K562 (cell line): Measurements from ENCODE around the gene PLAAT4. TPM values are rescaled to one million over a fixed set of nuclear protein-coding genes. Genes with fewer than 3 reads are reported as not detected.

Experiments
- ARNT ChIP-seq, 2 experiments: fragments of 450-650 bp; IDR thresholded peaks; 2 replicates each; pipeline ENCODE4 v1.6.1; 2016; ENCODE audit warnings: mild to moderate bottlenecking in 1 of 2
- CC2D1A ChIP-seq: fragments of 450-650 bp; IDR thresholded peaks from 2 replicates; pipeline ENCODE4 v1.6.1; 2017; ENCODE audit warnings: mild to moderate bottlenecking
- DIDO1 ChIP-seq: fragments of 450-650 bp; IDR thresholded peaks from 2 replicates; pipeline ENCODE4 v1.6.1; 2016; ENCODE audit warnings: low read depth, missing biosample characterization, missing genetic modification characterization
- E2F8 ChIP-seq: fragments of 450-650 bp; IDR thresholded peaks from 2 replicates; pipeline ENCODE4 v1.7.1; 2018; ENCODE audit warnings: mild to moderate bottlenecking, low read depth; ENCODE audit not compliant: partially characterized antibody
- ERF ChIP-seq: fragments of 450-650 bp; formaldehyde crosslinking; IDR thresholded peaks from 2 replicates; pipeline ENCODE4 v1.4.0; 2020; ENCODE audit warnings: mild to moderate bottlenecking, mixed read lengths
- FOXJ2 ChIP-seq: fragments of 200-800 bp; sonication (Bioruptor generic); IDR thresholded peaks from 2 replicates; pipeline ENCODE4 v1.6.1; 2016; ENCODE audit warnings: missing genetic modification characterization, missing compliant biosample characterization
- MCM5 ChIP-seq: fragments of 450-650 bp; IDR thresholded peaks from 2 replicates; pipeline ENCODE4 v1.6.1; 2016; ENCODE audit warnings: low read depth
- MNT ChIP-seq, 2 experiments: fragments of 450-650 bp; conservative IDR thresholded peaks; 2 replicates each; pipeline ENCODE4 v1.6.1; 2017; ENCODE audit warnings: mild to moderate bottlenecking in 2 of 2, moderate library complexity in 2 of 2
- MYBL2 ChIP-seq, 2 experiments: fragments of 450-650 bp in 1 of 2; sonication (generic) in 1 of 2; formaldehyde crosslinking in 1 of 2; IDR thresholded peaks; 2 replicates each; pipeline versions ENCODE4 v1.6.1 to v1.8.1; 2017 to 2022; ENCODE audit warnings: borderline replicate concordance in 1 of 2, inconsistent platforms in 1 of 2, low read depth in 1 of 2, mild to moderate bottlenecking in 1 of 2, missing genetic modification reagents in 1 of 2, moderate library complexity in 1 of 2
- NR1H2 ChIP-seq: sonication (generic); formaldehyde crosslinking; IDR thresholded peaks from 2 replicates; pipeline ENCODE4 v1.4.0; 2020; ENCODE audit warnings: mild to moderate bottlenecking, missing genetic modification reagents
- PHF20 ChIP-seq: fragments of 450-650 bp; IDR thresholded peaks from 2 replicates; pipeline ENCODE4 v1.6.1; 2018; ENCODE audit not compliant: partially characterized antibody
- PTBP1 ChIP-seq: fragments of 200-400 bp; formaldehyde crosslinking; IDR thresholded peaks from 2 replicates; pipeline ENCODE4 v1.6.1; 2017; ENCODE audit warnings: low read depth, low read length
- SETDB1 ChIP-seq: IDR thresholded peaks from one replicate; pipeline ENCODE4 v1.6.1; 2012; ENCODE audit warnings: low read length, control low read depth, inconsistent platforms
- TGIF2 ChIP-seq: sonication (generic); formaldehyde crosslinking; IDR thresholded peaks from 2 replicates; pipeline ENCODE4 v1.8.1; 2022; ENCODE audit warnings: mild to moderate bottlenecking, missing genetic modification reagents, moderate library complexity
- ZBTB8A ChIP-seq: fragments of 450-650 bp; IDR thresholded peaks from 2 replicates; pipeline ENCODE4 v1.6.1; 2018; ENCODE audit warnings: mild to moderate bottlenecking, moderate library complexity; ENCODE audit not compliant: partially characterized antibody
- ZNF431 ChIP-seq: sonication (generic); formaldehyde crosslinking; IDR thresholded peaks from 2 replicates; pipeline ENCODE4 v1.8.0; 2022; ENCODE audit warnings: mild to moderate bottlenecking, missing genetic modification reagents
- ZNF717 ChIP-seq: fragments of 250-450 bp; sonication (Bioruptor Pico); IDR thresholded peaks from 2 replicates; pipeline ENCODE4 v1.5.0; 2021
- polyA plus RNA-seq, 8 experiments: library from polyadenylated mRNA; depleted of rRNA in 4 of 8; stranded (reverse) in 5 of 8; unstranded in 3 of 8; fragments of >200 nt; fragmentation: Nextera tagmentation in 2 of 8; fragmentation: Illumina TruSeq in 1 of 8; extraction: Ambion mirVana in 2 of 8; extraction: Trizol in 1 of 8; gene quantifications; 2 replicates each; pipeline versions ENCODE4 v1.2.1 to v1.2.3, GENCODE V29; 2011 to 2014; ENCODE audit warnings: inconsistent platforms in 1 of 8, missing spikeins in 1 of 8
- total RNA-seq, 7 experiments: library from RNA; depleted of rRNA in 6 of 7; stranded (reverse); fragments of >200 nt in 6 of 7; fragmentation: Illumina TruSeq in 2 of 7; extraction: Trizol in 2 of 7; gene quantifications; 2 replicates each; pipeline versions ENCODE4 v1.2.1 to v1.2.3, GENCODE V29; 2011 to 2021; ENCODE audit warnings: low replicate concordance in 1 of 7
- TF ChIP-seq, protein P1 (sequence below): sonication (generic); formaldehyde crosslinking; IDR thresholded peaks from 2 replicates; pipeline ENCODE4 v1.8.0; 2022; ENCODE audit warnings: mild to moderate bottlenecking, missing genetic modification reagents
- TF ChIP-seq, protein P2 (sequence below): fragments of 450-650 bp; IDR thresholded peaks from 2 replicates; pipeline ENCODE4 v1.6.1; 2016

PLAAT4 gene
- total and polyA plus RNA-seq, 9 of the 15 experiments (the other 6 are each of a cell fraction or from before 2014, with no cell fraction given), result 0.54 to 3.0 (median 1.3) TPM; not detected in 1

DNA sequence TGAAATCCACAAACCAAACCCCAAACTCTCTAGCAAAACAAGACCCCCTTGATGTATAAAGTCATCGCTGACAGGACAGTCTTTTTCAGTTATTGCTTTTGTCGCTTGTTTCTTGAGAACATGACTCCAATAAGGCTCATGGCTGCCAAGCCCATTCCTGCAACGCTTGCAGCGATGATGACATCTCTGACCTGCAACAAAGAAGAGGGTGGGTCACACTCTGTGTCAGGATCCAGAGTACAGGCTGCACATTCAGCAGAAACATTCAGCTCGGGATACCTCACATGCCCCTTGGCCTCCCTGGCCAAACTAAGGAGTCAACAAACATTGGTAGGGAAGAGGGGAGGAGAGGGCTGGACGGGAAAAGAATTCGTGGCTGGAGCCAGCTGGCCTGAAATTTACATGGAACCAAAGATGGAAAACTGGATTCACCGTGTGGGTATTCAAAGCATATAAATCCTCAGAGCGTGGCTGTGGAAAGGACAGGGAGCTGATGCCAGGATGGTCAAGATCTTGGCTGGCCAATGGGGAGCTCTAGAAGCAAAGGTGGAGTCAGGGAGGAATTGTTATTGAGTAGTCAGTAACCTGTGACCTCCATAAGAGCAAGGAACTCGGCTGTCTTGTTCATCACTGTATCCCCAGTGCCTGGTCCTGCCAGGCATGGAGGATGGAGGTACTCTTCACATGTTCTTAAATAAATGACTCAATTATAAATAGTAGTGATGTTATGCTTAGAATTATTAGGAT, 38.4 kb downstream of the PLAAT4 start (continued):
- TF ChIP-seq E2F8 (no peak), MNT (conservative IDR thresholded peaks at IDR 0.05) (peak in 1 of 2 experiments; percentile 6; a peak in 2 of 4 replicates), ZNF717 (CRISPR knock-in tag) (no peak), DIDO1 (no peak), PHF20 (no peak), ZBTB8A (no peak), ARNT (IDR thresholded peaks at IDR 0.05) (no peak), PTBP1 (no peak), NR1H2 (CRISPR knock-in tag) (no peak), CC2D1A (0 out of 2 replicates have a peak, but pooled peaks have one; percentile 4), MCM5 (no peak), FOXJ2 (tag) (no peak), SETDB1 (no peak), MYBL2 (IDR thresholded peaks at IDR 0.05; ENCODE audit: low read depth) (no peak), MYBL2 (CRISPR knock-in tag; IDR thresholded peaks at IDR 0.05; ENCODE audit: borderline replicate concordance) (no peak), ERF (CRISPR knock-in tag) (no peak), TGIF2 (CRISPR knock-in tag) (no peak), ZNF431 (CRISPR knock-in tag) (no peak)
- TF ChIP-seq, protein P1, sequence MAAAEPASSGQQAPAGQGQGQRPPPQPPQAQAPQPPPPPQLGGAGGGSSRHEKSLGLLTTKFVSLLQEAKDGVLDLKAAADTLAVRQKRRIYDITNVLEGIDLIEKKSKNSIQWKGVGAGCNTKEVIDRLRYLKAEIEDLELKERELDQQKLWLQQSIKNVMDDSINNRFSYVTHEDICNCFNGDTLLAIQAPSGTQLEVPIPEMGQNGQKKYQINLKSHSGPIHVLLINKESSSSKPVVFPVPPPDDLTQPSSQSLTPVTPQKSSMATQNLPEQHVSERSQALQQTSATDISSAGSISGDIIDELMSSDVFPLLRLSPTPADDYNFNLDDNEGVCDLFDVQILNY (CRISPR knock-in tag), result no peak
- TF ChIP-seq, protein P2, sequence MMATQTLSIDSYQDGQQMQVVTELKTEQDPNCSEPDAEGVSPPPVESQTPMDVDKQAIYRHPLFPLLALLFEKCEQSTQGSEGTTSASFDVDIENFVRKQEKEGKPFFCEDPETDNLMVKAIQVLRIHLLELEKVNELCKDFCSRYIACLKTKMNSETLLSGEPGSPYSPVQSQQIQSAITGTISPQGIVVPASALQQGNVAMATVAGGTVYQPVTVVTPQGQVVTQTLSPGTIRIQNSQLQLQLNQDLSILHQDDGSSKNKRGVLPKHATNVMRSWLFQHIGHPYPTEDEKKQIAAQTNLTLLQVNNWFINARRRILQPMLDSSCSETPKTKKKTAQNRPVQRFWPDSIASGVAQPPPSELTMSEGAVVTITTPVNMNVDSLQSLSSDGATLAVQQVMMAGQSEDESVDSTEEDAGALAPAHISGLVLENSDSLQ, result no peak
